Lung (tissue), 12 donors: Measurements from ENCODE around the gene PRKAR1B. TPM values are rescaled to one million over a fixed set of nuclear protein-coding genes. Genes with fewer than 3 reads are reported as not detected.
A peak's percentile ranks its signal among the peaks of the same experiment; 100 is the strongest.

Experiments used
- ATAC-seq: fragments of 200-7000 bp; cut with Tn5 transposase; one replicate; pipeline ENCODE4 v1.9.1; 2020; ENCODE audit warnings: moderate number of reproducible peaks; ENCODE audit not compliant: insufficient read depth, low FRiP score
- DNase-seq, 3 donors: peaks; one replicate each; pipeline ENCODE4 v3.0.0-alpha.2; 2013 to 2017
- H3K27ac ChIP-seq, 2 donors: one replicate each; pipeline ENCODE4 v1.5.1; 2013; ENCODE audit warnings: mild to moderate bottlenecking in 2 of 2, moderate library complexity in 2 of 2, control low read depth in 1 of 2, inconsistent platforms in 1 of 2, low read depth in 1 of 2, low read length in 1 of 2
- H3K27me3 ChIP-seq, 3 donors: one replicate each; pipeline ENCODE4 v1.5.1; 2013; ENCODE audit warnings: low read length in 2 of 3; ENCODE audit not compliant: control insufficient read depth in 3 of 3, insufficient read depth in 3 of 3
- H3K36me3 ChIP-seq, 4 donors: one replicate each; pipeline ENCODE4 v1.5.1; 2013; ENCODE audit warnings: low read length in 4 of 4, mild to moderate bottlenecking in 1 of 4, moderate library complexity in 1 of 4; ENCODE audit not compliant: control insufficient read depth in 4 of 4, insufficient read depth in 4 of 4
- H3K4me1 ChIP-seq, 5 donors: one replicate each; pipeline ENCODE4 v1.5.1; 2013; ENCODE audit warnings: low read length in 5 of 5, mild to moderate bottlenecking in 2 of 5, moderate library complexity in 1 of 5; ENCODE audit not compliant: control insufficient read depth in 5 of 5, insufficient read depth in 5 of 5
- H3K4me3 ChIP-seq: one replicate; pipeline ENCODE4 v1.5.1; 2013; ENCODE audit warnings: mild to moderate bottlenecking, control low read depth, moderate library complexity
- H3K9ac ChIP-seq, 2 donors: one replicate each; pipeline ENCODE4 v1.5.1; 2013; ENCODE audit warnings: low read length in 2 of 2, control low read depth in 1 of 2; ENCODE audit not compliant: insufficient read depth in 1 of 2
- H3K9me3 ChIP-seq, 4 donors: one replicate each; pipeline ENCODE4 v1.5.1; 2013; ENCODE audit warnings: low read length in 3 of 4, mild to moderate bottlenecking in 1 of 4, moderate library complexity in 1 of 4; ENCODE audit not compliant: control insufficient read depth in 4 of 4, insufficient read depth in 3 of 4
- WGBS, 2 donors: extraction: QIAGEN DNeasy Blood & Tissue Kit; methylation state at CpG; one replicate each; pipeline ENCODE4 v1.1.7; 2013; 5-methylcytosine and 5-hydroxymethylcytosine counted together
- polyA plus RNA-seq, 2 donors: library from polyadenylated mRNA; stranded (reverse); fragments of 200-250 nt; gene quantifications; one replicate each; pipeline ENCODE4 v1.2.1, GENCODE V29; 2013
- total RNA-seq, 2 donors: library from RNA; depleted of rRNA in 1 of 2; stranded (reverse); fragments of >200 nt in 1 of 2; gene quantifications; one replicate each; pipeline ENCODE4 v1.2.1, GENCODE V29; 2014 to 2021
- TF ChIP-seq, protein P1 (sequence below): IDR thresholded peaks from 2 replicates; pipeline ENCODE4 v1.5.1; 2012; ENCODE audit warnings: mild to moderate bottlenecking; ENCODE audit errors: control extremely low read depth, extremely low read depth
- donor health status: control.
- donor health status: control.
- donor health status: Bipolar disorder and iron deficiency.
- donor health status: healthy.
- donor health status: DM: yes; HTN: yes; CAD: no.

PRKAR1B gene
- total and polyA plus RNA-seq, 4 donors: 11.3 to 32.0 (median 16.3) TPM

DNA sequence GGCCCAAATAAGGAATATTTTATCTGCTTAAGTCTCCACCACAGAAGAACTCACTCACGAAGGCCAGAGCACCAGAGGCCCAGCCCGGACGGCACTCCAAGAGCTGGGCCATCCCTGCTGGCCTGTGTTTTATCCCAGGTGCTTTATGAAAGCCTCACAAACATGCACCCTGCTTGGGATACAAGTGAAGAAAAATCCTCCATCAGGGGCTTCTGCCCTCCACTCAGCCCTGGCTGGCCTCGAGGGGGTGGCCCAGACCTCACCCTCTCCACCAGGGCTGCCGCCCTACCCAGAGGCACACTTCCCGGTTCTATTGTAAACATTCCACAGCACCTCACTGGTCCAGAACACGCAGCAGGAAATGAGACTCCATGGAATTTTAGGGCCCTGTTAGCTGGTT is 20.4 kb downstream of the PRKAR1B start:
- ATAC-seq: no peak
- Histone ChIP-seq H3K4me1 (peaks cover 0 to 9% (median 6%) of the 10 kb centered on the region in 5 donors), H3K9ac (no peak overlapping the region), H3K9me3 (peaks cover 0 to 5% (median 0%) of the 10 kb centered on the region in 4 donors), H3K27ac (peak overlapping the region in 1 of 2 donors; percentile 9), H3K4me3 (no peak overlapping the region), H3K36me3 (peaks cover 0 to 3% (median 0%) of the 10 kb centered on the region in 4 donors), H3K27me3 (no peaks in the 10 kb centered on the region)
- WGBS, 2 donors: 56 to 83% methylated on average over 7 of the region's 7 CpGs
- peak in 1 of 3 donors; percentile 29 for DNase-seq
- TF ChIP-seq, protein P1, sequence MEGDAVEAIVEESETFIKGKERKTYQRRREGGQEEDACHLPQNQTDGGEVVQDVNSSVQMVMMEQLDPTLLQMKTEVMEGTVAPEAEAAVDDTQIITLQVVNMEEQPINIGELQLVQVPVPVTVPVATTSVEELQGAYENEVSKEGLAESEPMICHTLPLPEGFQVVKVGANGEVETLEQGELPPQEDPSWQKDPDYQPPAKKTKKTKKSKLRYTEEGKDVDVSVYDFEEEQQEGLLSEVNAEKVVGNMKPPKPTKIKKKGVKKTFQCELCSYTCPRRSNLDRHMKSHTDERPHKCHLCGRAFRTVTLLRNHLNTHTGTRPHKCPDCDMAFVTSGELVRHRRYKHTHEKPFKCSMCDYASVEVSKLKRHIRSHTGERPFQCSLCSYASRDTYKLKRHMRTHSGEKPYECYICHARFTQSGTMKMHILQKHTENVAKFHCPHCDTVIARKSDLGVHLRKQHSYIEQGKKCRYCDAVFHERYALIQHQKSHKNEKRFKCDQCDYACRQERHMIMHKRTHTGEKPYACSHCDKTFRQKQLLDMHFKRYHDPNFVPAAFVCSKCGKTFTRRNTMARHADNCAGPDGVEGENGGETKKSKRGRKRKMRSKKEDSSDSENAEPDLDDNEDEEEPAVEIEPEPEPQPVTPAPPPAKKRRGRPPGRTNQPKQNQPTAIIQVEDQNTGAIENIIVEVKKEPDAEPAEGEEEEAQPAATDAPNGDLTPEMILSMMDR: no peak

DNA sequence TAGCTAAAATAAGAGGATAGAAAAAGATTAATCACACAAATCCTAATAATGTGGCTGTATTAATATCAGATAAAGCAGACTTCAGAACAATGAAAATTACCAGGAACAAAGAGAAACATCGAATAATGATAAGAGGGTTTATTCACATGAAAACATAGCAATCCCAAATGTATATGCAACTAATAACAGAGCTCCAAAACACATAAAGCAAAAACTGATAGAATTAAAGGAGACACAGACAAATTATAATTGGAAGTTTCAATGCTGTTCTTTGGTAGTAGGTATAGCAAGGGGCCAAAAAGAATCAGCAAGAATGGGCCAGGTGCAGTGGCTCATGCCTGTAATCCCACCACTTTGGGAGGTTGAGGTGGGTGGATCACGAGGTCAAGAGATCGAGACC is 24.0 kb downstream of the PRKAR1B start:
- DNase-seq (no peak), ATAC-seq (no peak)
- H3K9me3 ChIP-seq: peaks cover 0 to 5% (median under 1%) of the 10 kb centered on the region in 4 donors
- TF ChIP-seq, protein P1: no peak
- no peak overlapping the region for H3K9ac ChIP-seq
- WGBS, 2 donors: 97% methylated on average over 3 of the region's 3 CpGs
- H3K36me3 ChIP-seq: no peaks in the 10 kb centered on the region
- H3K27me3 ChIP-seq: no peaks in the 10 kb centered on the region
- no peak overlapping the region for H3K4me3 ChIP-seq
- peaks cover 0 to 18% (median 9%) of the 10 kb centered on the region in 5 donors for H3K4me1 ChIP-seq
- H3K27ac ChIP-seq: no peak overlapping the region

GRCh38 chr7:701086-701671 is 25.9 kb downstream of the PRKAR1B start:
- 98 to 99% methylated on average over 4 of the region's 4 CpGs for WGBS, 2 donors
- TF ChIP-seq, protein P1: no peak

More at GRCh38 chr7:701086-701671, 25.9 kb downstream of the PRKAR1B start:
- H3K4me1 ChIP-seq: peaks cover 0 to 21% (median 0%) of the 10 kb centered on the region in 5 donors
- no peaks in the 10 kb centered on the region for H3K27me3 ChIP-seq
- ATAC-seq: no peak
- H3K9ac ChIP-seq: no peak overlapping the region
- H3K27ac ChIP-seq: no peak overlapping the region
- H3K4me3 ChIP-seq: no peak overlapping the region
- H3K36me3 ChIP-seq: no peaks in the 10 kb centered on the region
- no peak for DNase-seq
- H3K9me3 ChIP-seq: peaks cover 0 to 5% (median under 1%) of the 10 kb centered on the region in 4 donors
